Adrenal gland (tissue), 12 donors: ENCODE results near the gene BRCA2. TPM values are rescaled to one million over a fixed set of nuclear protein-coding genes. Genes with fewer than 3 reads are reported as not detected.
A peak's percentile ranks its signal among the peaks of the same experiment; 100 is the strongest.

Experiments
- DNase-seq, 7 donors: peaks; one replicate each; pipeline ENCODE4 v3.0.0-alpha.2; 2019 to 2020
- H3K27ac ChIP-seq, 5 donors: fragments of 200-600 bp; sonication (generic) in 4 of 5; 1 replicate in 3 of 5; 2 replicates in 2 of 5; pipeline versions ENCODE4 v1.5.1 to v1.8.0; 2016 to 2020; ENCODE audit warnings: mild to moderate bottlenecking in 1 of 5
- H3K27me3 ChIP-seq: fragments of 200-600 bp; 2 replicates; pipeline ENCODE4 v1.8.0; 2021
- H3K36me3 ChIP-seq, 2 donors: fragments of 200-600 bp; replicated peaks in 1 of 2; 1 replicate in 1 of 2; 2 replicates in 1 of 2; pipeline versions ENCODE4 v1.5.1 to v1.8.0; 2018 to 2022
- H3K4me1 ChIP-seq, 2 donors: fragments of 200-600 bp; replicated peaks in 1 of 2; 1 replicate in 1 of 2; 2 replicates in 1 of 2; pipeline versions ENCODE4 v1.5.1 to v1.8.0; 2018 to 2021
- H3K4me3 ChIP-seq, 4 donors: fragments of 200-600 bp; sonication (generic) in 3 of 4; one replicate each; pipeline ENCODE4 v1.5.1; 2016 to 2018
- H3K9me3 ChIP-seq, 3 donors: fragments of 200-600 bp; sonication (generic) in 1 of 3; replicated peaks in 1 of 3; 1 replicate in 2 of 3; 2 replicates in 1 of 3; pipeline versions ENCODE4 v1.5.1 to v1.8.0; 2016 to 2021
- CTCF ChIP-seq, 6 experiments: fragments of 450-650 bp in 4 of 6; fragments of 200-600 bp in 2 of 6; sonication (generic) in 1 of 6; IDR thresholded peaks; 1 replicate in 5 of 6; 2 replicates in 1 of 6; pipeline versions ENCODE4 v1.5.1 to v1.8.0; 2016 to 2021; ENCODE audit warnings: antibody characterized with exemption in 6 of 6, mild to moderate bottlenecking in 2 of 6, moderate library complexity in 1 of 6
- POLR2A ChIP-seq, 2 donors: fragments of 450-650 bp; IDR thresholded peaks; one replicate each; pipeline ENCODE4 v1.6.1; 2017; ENCODE audit warnings: antibody characterized with exemption in 2 of 2, mild to moderate bottlenecking in 2 of 2, moderate library complexity in 1 of 2
- WGBS, 4 donors: extraction: QIAGEN DNeasy Blood & Tissue Kit in 2 of 4; methylation state at CpG; one replicate each; pipeline versions ENCODE4 v1.1.5 to v1.1.7; 2013 to 2017; 5-methylcytosine and 5-hydroxymethylcytosine counted together
- intact Hi-C, 2 donors: fragments of 100-400 bp; cut with DNase I; formaldehyde crosslinking; loops; one replicate each; pipeline versions ENCODE4 v1.14.1 to v1.15.0; 2022 to 2023
- polyA plus RNA-seq, 3 donors: library from polyadenylated mRNA; stranded (reverse); fragments of 200-250 nt in 2 of 3; fragments of 350-450 nt in 1 of 3; fragmentation: Illumina TruSeq in 1 of 3; extraction: RNeasy Lipid Tissue Mini Kit (QIAGEN cat#74804) in 1 of 3; gene quantifications; one replicate each; pipeline ENCODE4 v1.2.3, GENCODE V29; 2013 to 2014
- total RNA-seq, 9 donors: library from RNA; depleted of rRNA in 4 of 9; stranded (reverse); fragments of >200 nt in 4 of 9; fragments of 120-200 nt in 1 of 9; fragmentation: NEBNext Ultra II Directional in 1 of 9; extraction: Animal tissue kit (Norgen Biotek cat#: 25700) in 1 of 9; gene quantifications; one replicate each; pipeline versions ENCODE4 v1.1.0 to v1.2.4, GENCODE V29; 2013 to 2023
- donor health status: healthy with polysubstance abuse.
- donor health status: Bipolar disorder and iron deficiency.
- donor health status: DM: yes; HTN: yes; CAD: no.
- donor health status: DM: no; HTN: no; CAD: no.
- donor health status: DM: no; HTN: no; CAD: no.
- donor health status: DM: yes; HTN: yes; CAD: no.

BRCA2 gene
- total and polyA plus RNA-seq, 12 donors: 0.07 to 4.5 (median 1.2) TPM

GRCh38 chr13:32438871-32439270 lies 123.6 kb downstream of the BRCA2 start:
- TF ChIP-seq CTCF (IDR thresholded peaks at IDR 0.05): no peak
- no peak for TF ChIP-seq POLR2A (IDR thresholded peaks at IDR 0.05)
- Histone ChIP-seq H3K4me3 (no peak overlapping the region), H3K27ac (no peak overlapping the region), H3K27me3 (no peaks in the 10 kb centered on the region), H3K36me3 (no peaks in the 10 kb centered on the region), H3K9me3 (no peaks in the 10 kb centered on the region), H3K4me1 (no peaks in the 10 kb centered on the region)
- intact Hi-C loops: no loop called here
- 90 to 97% (median 94%) methylated on average over 4 of the region's 4 CpGs for WGBS, 4 donors
- DNase-seq: no peak

GRCh38 chr13:32443111-32443510 lies 127.8 kb downstream of the BRCA2 start:
- peak in 1 of 7 donors; percentile 10 for DNase-seq
- intact Hi-C loops: no loop called here
- Histone ChIP-seq H3K4me3 (no peak overlapping the region), H3K36me3 (no peaks in the 10 kb centered on the region), H3K27ac (no peak overlapping the region), H3K27me3 (no peaks in the 10 kb centered on the region), H3K4me1 (no peaks in the 10 kb centered on the region), H3K9me3 (no peaks in the 10 kb centered on the region)
- 54 to 64% (median 59%) methylated on average over 2 of the region's 2 CpGs for WGBS, 4 donors
- TF ChIP-seq POLR2A (IDR thresholded peaks at IDR 0.05) (no peak), CTCF (IDR thresholded peaks at IDR 0.05) (peak in 2 of 6 experiments; percentile 11 to 23)

- intact Hi-C loops: no loop called here
- H3K27ac ChIP-seq: no peak overlapping the region
- DNase-seq: no peak
- TF ChIP-seq CTCF (IDR thresholded peaks at IDR 0.05): no peak
- TF ChIP-seq POLR2A (IDR thresholded peaks at IDR 0.05): no peak
- H3K9me3 ChIP-seq: no peaks in the 10 kb centered on the region
- H3K36me3 ChIP-seq: no peaks in the 10 kb centered on the region
- 91 to 98% (median 96%) methylated on average over 2 of the region's 2 CpGs for WGBS, 4 donors
- no peaks in the 10 kb centered on the region for H3K4me1 ChIP-seq
- no peaks in the 10 kb centered on the region for H3K27me3 ChIP-seq
- H3K4me3 ChIP-seq: no peak overlapping the region
Measured at GRCh38 chr13:32445461-32445860, 130.2 kb downstream of the BRCA2 start.

- Histone ChIP-seq H3K4me1 (no peaks in the 10 kb centered on the region), H3K4me3 (no peak overlapping the region), H3K27me3 (no peaks in the 10 kb centered on the region), H3K9me3 (no peaks in the 10 kb centered on the region), H3K36me3 (no peaks in the 10 kb centered on the region), H3K27ac (no peak overlapping the region)
- intact Hi-C loops: no loop called here
- WGBS, 4 donors: 94 to 98% (median 96%) methylated on average over 3 of the region's 3 CpGs
- DNase-seq: no peak
- TF ChIP-seq CTCF (IDR thresholded peaks at IDR 0.05) (no peak), POLR2A (IDR thresholded peaks at IDR 0.05) (no peak)
Measured at GRCh38 chr13:32446220-32446619, 130.9 kb downstream of the BRCA2 start.
